ENCODE results near the gene SLC38A2. TPM values are rescaled to one million over a fixed set of nuclear protein-coding genes. Genes with fewer than 3 reads are reported as not detected.
"Not testable (repeated sequence)": the region's sequence is repeated elsewhere in the genome, so short reads cannot be mapped to it uniquely, and the experiment has no call there.

Gene SLC38A2
- total RNA-seq, 1 donor from 2014 or later: 247 TPM

DNA sequence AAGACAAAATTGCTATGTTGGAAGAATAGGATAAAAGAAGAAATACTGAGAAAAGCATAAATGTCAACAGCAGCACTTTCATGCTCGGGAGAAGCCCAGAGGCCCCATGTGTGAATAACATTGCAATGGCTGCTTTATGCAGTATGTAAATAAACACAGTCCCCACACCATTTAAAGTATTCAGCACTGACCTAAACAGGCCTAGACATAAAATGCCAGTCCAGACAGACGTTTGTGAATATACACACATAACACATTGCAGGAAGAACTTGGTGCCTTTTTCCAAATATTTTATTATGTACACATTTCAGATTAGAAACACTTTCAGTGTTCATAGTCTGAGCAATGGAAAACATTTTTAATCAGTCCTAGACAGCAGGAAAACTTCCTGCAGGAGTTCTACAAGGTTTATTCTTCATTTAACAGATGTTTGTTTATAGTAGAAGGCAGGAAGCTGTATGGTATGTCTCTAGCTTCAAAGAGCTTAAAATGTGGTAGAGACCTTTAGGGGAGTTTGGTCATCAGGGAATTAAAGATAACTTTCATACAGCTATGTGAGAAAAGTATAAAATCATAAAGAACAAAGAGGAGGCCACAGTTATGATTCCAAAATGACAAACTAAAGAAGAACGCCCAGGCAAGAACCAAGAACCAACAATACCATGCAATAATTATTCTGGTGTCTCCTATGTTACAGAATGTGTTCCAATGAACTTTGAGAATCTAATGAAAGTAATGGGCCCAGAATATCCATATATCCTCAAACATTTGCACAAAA is 30.6 kb upstream of the SLC38A2 start:
- ATAC-seq (ENCODE audit: low read depth) (no peak), DNase-seq (no peak)
- no peak overlapping the region for H3K27ac Mint-ChIP-seq
- ChIA-PET POLR2A (interaction anchor here (2.5 kb wide), 1 partner anchor 15 kb away, joined by 11 read pairs; no protein-coding TSS in a partner anchor), CTCF (no interaction called here)
- no peak for TF ChIP-seq CTCF (IDR thresholded peaks at IDR 0.05)
- H3K9me3 Mint-ChIP-seq: peaks cover 5% of the 10 kb centered on the region
- H3K36me3 Mint-ChIP-seq (ENCODE audit: low read depth): no peaks in the 10 kb centered on the region
- intact Hi-C loops (cut with micrococcal nuclease): no loop called here
- H3K4me1 Mint-ChIP-seq: peaks cover 57% of the 10 kb centered on the region
- H3K27me3 Mint-ChIP-seq: no peaks in the 10 kb centered on the region
- no peak overlapping the region for H3K4me3 Mint-ChIP-seq

DNA sequence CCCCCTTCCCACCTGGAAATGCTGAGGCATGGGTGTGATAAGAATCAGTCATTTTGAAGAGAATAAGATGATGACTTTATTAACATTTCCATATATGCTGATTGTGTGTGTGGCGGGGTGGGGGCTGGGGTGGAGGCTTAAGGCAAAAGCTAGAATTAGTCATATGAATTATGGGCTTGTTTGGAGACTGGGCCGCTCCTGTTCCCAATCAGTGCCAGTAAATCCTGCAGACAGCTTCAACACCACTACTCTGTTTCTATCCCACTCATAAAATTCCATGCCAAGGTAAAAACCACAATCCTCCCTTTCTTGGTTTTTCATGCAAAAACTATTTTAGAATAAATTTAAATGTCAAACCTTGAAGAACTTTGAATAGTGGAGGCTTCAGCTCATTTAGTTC is 29.9 kb upstream of the SLC38A2 start:
- peaks cover 57% of the 10 kb centered on the region for H3K4me1 Mint-ChIP-seq

DNA sequence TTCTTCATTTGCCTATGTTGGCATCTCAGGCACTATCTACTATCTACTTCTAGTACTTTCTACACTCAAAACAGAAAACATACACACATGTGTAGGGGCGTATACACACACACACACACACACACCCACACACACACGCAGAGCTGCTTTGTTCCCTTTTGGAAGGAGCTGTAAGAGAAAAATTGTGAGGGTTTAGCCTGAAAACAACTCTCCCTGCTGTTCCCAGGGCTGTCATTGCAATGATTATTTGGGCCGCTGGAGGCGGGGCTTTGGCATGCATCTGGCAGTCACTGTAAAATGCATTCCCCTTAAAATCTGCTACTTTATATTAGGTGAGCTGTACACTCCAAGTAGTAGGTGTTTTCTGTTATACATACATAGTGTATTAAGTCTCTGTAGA is 29.1 kb upstream of the SLC38A2 start:
- peaks cover 2% of the 10 kb centered on the region for H3K36me3 Mint-ChIP-seq (ENCODE audit: low read depth)
- ChIA-PET POLR2A (no interaction called here), CTCF (no interaction called here)
- no peak for TF ChIP-seq CTCF (IDR thresholded peaks at IDR 0.05)
- intact Hi-C loops (cut with micrococcal nuclease): no loop called here
- H3K4me1 Mint-ChIP-seq: peaks cover 57% of the 10 kb centered on the region
- no peak for DNase-seq
- H3K27ac Mint-ChIP-seq: no peak overlapping the region
- ATAC-seq (ENCODE audit: low read depth): no peak
- H3K9me3 Mint-ChIP-seq: peaks cover 5% of the 10 kb centered on the region
- no peaks in the 10 kb centered on the region for H3K27me3 Mint-ChIP-seq
- no peak overlapping the region for H3K4me3 Mint-ChIP-seq

More for the DNA sequence above, 29.9 kb upstream of the SLC38A2 start:
- TF ChIP-seq CTCF (IDR thresholded peaks at IDR 0.05): no peak
- DNase-seq (no peak), ATAC-seq (ENCODE audit: low read depth) (no peak)
- Mint-ChIP-seq H3K27ac (no peak overlapping the region), H3K4me3 (no peak overlapping the region), H3K36me3 (ENCODE audit: low read depth) (peaks cover 2% of the 10 kb centered on the region), H3K9me3 (peaks cover 5% of the 10 kb centered on the region), H3K27me3 (no peaks in the 10 kb centered on the region)
- ChIA-PET POLR2A (no interaction called here), CTCF (no interaction called here)
- intact Hi-C loops (cut with micrococcal nuclease): no loop called here

DNA sequence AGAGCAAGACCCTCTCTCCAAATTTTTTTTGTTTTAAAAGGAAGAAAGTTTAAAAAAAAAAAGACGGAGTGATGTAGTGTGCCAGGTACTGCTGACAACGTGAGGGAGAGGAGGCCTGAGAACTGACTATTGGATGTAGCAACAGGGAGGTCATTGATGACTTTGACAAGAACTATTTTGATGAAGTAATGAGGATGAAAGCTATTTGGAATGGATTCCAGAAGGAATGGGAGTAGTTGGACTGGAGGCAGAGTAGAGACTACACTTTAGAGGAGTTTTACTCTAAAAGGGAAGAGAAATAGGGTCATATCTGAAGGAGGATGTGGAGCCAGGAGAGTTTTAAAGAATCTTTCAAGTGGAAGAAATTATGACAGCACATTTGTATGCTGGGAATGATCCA is 27.8 kb upstream of the SLC38A2 start:
- H3K9me3 Mint-ChIP-seq: peaks cover 5% of the 10 kb centered on the region
- TF ChIP-seq CTCF (IDR thresholded peaks at IDR 0.05): no peak
- CTCF ChIA-PET: no interaction called here
- ATAC-seq (ENCODE audit: low read depth) (no peak), DNase-seq (no peak)
- peaks cover 57% of the 10 kb centered on the region for H3K4me1 Mint-ChIP-seq
- H3K27ac Mint-ChIP-seq: peak overlapping the region; percentile 27
- POLR2A ChIA-PET: no interaction called here
- no peak overlapping the region for H3K4me3 Mint-ChIP-seq
- H3K27me3 Mint-ChIP-seq: no peaks in the 10 kb centered on the region
- peaks cover 7% of the 10 kb centered on the region for H3K36me3 Mint-ChIP-seq (ENCODE audit: low read depth)
- intact Hi-C loops (cut with micrococcal nuclease): no loop called here

DNA sequence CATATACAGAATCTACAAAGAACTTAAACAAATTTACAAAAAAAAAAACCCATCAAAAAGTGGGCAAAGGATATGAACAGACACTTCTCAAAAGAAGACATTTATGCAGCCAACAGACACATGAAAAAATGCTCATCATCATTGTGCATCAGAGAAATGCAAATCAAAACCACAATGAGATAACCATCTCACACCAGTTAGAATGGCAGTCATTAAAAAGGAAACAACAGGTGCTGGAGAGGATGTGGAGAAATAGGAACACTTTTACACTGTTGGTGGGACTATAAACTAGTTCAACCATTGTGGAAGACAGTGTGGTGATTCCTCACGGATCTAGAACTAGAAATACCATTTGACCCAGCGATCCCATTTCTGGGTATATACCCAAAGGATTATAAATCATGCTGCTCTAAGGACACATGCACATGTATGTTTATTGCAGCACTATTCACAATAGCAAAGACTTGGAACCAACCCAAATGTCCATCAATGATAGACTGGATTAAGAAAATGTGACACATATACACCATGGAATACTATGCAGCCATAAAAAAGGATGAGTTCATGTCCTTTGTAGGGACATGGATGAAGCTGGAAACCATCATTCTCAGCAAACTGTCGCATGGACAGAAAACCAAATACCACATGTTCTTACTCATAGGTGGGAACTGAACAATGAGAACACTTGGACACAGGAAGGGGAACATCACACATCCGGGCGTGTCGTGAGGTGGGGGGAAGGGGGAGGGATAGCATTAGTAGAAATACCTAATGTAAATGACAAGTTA is 27.1 kb upstream of the SLC38A2 start:
- H3K4me1 Mint-ChIP-seq: peaks cover 53% of the 10 kb centered on the region
- intact Hi-C loops (cut with micrococcal nuclease); POLR2A ChIA-PET: not testable (repeated sequence)

More for the DNA sequence above, 27.1 kb upstream of the SLC38A2 start:
- peak overlapping the region; percentile 4 for H3K27ac Mint-ChIP-seq
- H3K9me3 Mint-ChIP-seq; CTCF ChIA-PET; H3K4me3 Mint-ChIP-seq; ATAC-seq (ENCODE audit: low read depth); H3K27me3 Mint-ChIP-seq; H3K36me3 Mint-ChIP-seq (ENCODE audit: low read depth); DNase-seq: not testable (repeated sequence)

Data from activated B cell treated with CpG ODN at 0.5 μM for 24 hours (primary cell).